Activated naive CD8-positive, alpha-beta T cell treated with anti-CD3 and anti-CD28 coated beads, Interleukin-2, amount 50 U/mL, for 16 hours (primary cell): ENCODE results near the gene CMIP.
"Not testable (repeated sequence)": the region's sequence is repeated elsewhere in the genome, so short reads cannot be mapped to it uniquely, and the experiment has no call there.

ENCODE experiments used
- DNase-seq: peaks from one replicate; pipeline ENCODE4 v3.0.0-alpha.2; 2020; ENCODE audit warnings: low read depth, low spot score

Gene CMIP

GRCh38 chr16:81516478-81517149 is 72.0 kb downstream of the CMIP start:
- no peak for DNase-seq

GRCh38 chr16:81517150-81517499 is 72.5 kb downstream of the CMIP start:
- no peak for DNase-seq

DNA sequence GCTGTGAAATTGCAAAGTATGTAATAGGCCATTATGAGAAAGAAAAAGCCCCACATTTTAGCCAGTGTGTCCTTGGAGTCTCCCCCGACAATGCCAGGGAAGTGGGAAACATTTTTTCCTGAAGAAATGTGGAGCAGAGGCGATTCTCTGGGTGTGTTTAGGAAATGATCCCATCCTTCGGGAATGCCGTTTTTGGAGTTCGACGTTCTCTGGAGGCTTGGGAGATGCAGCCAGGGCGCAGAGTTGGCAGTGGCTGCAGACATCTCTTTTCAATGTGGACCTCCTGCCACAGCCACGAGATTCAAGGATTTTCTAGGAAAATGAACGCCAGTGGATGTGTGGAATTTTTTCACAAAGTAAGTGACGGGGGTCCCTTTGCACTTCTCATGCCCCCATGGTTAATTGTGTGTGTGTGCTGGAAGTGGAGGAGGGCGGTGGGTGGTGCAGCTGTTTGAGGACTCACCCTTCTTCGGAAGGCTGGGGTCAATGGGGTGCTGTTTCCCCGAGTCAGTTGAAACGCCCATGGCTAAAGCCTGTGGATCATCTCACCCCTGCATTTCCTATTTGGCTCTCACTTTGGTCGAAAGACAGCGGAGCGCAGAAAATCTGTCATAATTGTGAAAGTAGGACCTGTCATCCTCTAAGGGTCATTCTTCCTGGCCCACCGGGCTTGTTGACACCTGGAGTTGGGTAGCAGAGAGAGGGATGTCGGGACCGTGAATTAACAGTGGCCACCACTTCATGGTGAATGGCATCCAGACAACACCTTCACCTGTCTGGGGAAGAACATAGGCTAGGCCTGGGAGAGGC is 73.2 kb downstream of the CMIP start:
- DNase-seq, result no peak

DNA sequence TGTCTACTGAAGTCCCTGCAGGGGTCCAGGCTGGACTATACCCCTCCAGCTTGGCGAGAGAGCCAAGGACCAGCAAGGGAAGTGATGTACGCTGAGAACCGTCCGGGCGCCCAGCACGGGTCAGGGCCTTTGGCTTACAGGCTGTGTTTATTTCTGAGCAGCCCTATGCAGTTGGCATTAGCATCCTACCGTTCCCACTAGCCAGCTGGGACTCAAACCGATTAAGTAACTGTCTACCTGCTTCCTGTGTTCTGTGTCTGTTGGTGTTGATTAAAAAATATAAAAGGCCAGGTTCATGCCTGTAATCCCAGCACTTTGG is 73.8 kb downstream of the CMIP start:
- no peak for DNase-seq

DNA sequence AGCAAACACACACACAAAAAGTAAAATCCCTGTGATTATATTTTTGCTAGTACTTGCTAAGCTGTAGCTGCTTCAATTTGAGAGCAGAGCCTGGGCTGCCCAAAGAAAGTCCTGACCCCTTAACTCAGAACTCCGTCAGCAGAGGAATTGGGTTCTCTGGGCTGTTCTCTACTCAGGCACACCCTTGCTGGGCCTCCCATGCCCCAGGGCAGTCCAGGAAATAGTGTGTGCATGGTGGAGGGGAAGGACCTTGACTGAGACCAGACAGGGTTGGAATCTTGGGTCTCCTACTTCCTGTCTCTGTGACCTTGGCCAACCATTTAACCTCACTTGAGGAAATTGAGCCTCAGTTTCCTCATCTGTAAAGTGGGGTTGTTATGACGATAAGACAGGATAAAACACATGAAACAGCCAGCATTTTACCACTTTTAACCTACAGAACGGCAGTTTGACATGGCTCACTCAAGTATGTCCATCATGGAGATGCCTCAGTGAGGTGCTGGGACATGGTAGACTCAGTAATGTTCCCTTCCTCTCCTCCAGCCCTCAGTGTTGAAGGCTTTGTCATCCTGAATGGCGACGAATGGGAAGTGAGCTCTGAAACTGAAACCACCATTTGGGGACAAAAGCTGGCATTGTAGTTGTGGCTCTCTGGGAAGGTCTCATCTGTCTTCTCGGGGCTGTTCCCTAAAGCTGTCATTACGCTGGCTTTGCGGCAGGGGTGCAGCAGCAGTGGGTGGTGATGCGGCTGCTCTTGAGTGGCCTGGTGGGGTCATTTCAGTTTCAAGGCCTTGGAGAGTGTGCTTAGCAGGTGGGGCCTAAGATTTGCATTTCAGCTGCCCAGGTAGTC is 74.9 kb downstream of the CMIP start:
- DNase-seq, result no peak

DNA sequence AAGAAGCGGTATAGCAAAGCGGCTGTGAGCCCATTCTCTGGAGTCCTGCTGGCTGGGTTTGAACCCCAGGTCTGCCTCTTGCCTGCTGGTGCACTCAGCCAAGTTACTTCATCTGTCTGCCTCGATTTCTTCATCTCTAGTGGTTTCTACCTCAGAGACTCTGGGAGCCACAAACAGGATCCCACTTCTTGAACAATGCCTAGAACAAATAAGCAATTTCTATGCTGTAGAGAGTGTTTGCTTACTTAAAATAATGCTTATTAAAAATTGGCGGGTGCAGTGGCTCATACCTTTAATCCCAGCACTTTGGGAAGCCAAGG is 75.5 kb downstream of the CMIP start:
- no peak for DNase-seq

DNA sequence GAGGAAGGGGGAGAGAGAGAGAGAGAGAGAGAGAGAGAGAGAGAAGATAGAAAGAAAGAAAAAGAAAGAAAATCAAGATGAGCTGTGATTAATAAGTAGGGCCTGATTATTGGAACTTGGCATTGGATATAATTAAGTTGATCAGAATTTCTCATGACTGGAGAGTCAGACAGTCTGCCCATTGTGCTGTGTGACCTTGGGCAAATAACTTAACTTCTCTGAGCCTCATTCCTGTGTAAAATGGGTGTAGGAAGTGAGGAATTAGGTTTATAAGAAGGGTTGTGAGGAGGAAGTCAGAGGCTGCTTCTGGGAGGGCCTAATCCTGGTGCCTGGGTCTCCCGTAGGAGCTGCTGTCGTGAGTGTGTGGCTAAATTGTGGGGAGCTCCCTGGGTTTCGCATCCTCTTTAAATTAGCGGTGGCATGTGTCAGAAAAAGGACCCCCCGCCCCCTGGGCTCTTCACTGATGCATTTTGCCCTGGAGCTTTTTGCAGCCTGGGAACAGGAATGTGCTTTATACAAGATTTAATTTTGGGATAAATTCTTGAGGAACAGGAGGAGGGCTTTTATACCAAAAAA is 76.0 kb downstream of the CMIP start:
- DNase-seq, result no peak

DNA sequence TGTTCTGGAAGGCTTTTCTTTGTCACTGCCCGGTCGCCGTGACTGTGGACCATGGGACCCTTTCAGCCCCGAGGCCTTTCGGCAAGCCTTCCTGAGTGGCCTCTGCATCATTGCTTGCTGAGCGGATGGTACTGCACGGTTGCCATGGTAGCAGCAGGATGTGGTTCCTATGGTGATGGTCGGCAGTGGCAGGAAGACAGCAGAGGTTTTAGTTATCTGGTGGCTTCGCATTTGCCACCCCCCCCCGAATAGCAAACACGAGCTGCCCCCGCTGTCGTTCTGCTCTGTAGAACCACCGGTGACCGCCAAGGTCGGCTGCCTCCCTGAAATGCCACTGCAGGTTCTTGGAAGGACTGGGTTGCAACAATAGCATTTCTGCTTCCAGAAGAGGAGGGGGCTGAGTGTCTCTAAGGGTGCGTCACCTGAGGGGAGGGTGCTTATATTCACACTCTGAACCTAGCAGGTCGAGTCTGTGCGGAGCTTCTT is 76.6 kb downstream of the CMIP start:
- DNase-seq, result no peak

DNA sequence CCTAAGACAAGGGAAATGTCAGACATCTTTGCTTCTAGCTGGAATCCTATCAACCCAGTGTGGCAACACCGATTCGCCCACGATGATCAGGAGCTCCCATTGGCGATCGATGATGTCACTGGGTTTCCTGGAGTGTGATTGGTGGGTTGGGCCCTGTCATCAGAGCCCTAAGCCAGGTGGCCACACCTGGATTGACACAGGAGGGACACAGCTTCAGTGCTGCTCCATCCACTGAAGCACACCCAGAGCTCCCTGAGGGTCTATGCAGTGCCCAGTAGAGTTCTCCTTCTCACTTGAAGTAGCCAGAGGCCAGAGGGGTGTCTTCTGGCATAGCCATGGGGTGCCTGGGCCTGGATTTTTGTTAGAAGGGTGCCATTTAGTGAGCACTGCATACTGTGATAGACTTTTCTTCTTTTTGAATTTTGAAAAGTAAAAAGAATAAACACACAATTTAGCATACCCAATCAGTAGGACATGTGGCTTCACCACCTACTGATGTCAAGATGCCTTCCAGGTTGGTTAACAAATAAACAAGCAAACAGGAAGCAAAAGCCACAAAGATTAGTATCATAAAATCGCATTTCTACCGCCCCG is 77.6 kb downstream of the CMIP start:
- no peak for DNase-seq

DNA sequence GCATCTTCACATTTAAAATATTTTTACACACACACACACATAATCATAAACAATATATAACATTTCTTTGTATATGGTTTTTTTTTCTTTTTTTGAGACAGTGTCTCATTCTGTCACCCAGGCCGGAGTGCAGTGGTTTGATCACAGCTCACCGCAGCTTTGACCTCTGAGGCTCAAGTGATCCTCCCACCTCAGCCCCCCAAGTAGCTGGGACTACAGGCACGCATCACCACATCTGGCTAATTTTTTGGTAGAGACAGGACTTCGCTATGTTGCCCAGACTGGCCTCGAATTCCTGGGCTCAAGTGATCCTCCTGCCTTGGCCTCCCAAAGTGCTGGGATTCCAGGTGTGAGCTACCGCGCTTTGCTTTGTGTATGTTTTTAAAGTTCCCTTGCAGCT is 78.2 kb downstream of the CMIP start:
- DNase-seq, result not testable (repeated sequence)

- DNase-seq, result no peak
Observed at GRCh38 chr16:81523387-81524115, 78.9 kb downstream of the CMIP start.

- no peak for DNase-seq
Observed at GRCh38 chr16:81524382-81524781, 79.8 kb downstream of the CMIP start.

DNA sequence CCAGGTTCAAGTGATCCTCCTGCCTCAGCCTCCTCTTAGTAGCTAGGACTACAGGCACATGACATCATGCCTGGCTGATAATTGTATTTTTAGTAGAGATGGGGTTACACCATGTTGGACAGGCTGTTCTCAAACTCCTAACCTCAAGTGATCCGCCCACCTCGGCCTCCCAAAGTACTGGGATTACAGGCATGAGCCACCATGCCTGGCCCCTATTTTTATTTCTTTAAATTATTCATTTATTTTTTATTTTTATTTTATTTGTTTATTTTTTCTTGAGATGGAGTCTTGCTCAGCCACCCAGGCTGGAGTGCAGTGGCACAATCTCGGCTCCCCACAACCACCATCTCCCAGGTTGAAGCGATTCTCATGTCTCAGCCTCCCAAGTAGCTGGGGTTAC is 80.3 kb downstream of the CMIP start:
- DNase-seq, result not testable (repeated sequence)

DNA sequence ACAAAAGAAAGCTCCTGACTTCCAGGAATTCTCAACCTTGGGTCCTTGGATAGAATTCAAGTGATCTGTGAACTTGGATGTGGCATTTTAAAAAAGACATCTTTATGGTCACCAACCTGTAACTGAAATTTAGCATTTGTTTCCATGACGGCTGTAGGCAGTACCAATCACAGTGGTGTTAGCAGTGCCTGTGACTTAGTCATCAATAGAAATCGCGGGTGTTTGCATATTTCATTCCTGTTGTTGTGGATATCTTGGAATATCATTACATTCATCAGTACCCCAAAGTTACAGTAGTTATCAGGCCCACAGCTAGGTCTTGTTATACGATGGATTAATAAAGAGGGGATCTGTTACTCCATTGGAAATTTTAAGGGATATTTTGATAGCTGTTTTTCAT is 81.6 kb downstream of the CMIP start:
- DNase-seq, result no peak

DNA sequence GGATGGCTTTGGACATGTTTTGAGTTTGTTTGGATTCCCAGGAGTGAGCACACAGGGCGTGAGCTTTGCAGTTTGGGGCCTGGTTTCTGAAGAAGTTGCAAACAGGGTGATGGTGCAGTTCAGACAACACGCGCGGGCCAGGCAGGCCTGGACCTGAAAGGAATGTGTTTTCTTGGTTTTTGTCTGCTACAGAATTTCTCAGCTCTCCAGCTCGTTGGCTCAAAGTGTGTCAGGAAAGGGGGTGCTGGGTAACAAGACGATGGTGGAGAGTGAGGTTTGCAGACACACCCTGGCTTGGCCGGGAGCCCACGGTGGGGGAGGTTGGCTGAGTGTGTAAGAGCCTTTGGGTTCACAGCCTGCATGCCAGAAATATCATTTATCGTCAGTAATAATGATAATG is 82.3 kb downstream of the CMIP start:
- no peak for DNase-seq

DNA sequence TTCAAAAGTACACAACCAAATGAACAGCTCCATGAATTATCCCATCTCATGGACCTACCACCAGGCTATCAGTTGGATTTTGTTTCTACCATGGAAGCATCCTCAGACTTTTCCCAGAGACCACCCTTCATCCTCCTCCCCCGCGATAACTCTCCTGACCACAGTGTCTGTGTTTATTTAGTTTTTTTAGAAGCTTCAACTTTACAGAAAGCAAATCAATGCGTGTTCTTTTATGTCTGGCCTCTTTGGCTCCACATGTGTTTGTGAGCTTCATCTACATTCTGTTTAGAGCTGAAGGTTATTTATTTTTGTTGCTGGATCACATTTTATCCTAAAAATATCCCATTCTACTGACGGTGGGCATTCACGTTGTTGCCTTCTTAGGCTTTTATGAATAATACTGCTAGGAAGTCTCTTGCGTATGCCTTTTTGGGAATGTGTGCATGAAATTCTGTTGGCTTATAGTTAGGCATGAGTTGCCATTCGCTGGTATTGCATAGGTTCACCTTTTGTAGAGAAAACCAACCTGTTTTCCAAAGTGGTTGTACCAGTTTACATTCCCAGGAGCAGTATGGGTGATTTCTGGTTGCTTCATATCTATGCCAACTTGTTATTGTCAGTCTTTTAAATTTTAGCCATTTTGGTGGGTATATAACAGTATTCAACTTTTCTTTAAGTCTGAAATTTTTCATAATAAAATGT is 83.0 kb downstream of the CMIP start:
- no peak for DNase-seq

GRCh38 chr16:81528256-81528655 is 83.6 kb downstream of the CMIP start:
- no peak for DNase-seq

- no peak for DNase-seq
Observed at GRCh38 chr16:81530296-81530721, 85.7 kb downstream of the CMIP start.

DNA sequence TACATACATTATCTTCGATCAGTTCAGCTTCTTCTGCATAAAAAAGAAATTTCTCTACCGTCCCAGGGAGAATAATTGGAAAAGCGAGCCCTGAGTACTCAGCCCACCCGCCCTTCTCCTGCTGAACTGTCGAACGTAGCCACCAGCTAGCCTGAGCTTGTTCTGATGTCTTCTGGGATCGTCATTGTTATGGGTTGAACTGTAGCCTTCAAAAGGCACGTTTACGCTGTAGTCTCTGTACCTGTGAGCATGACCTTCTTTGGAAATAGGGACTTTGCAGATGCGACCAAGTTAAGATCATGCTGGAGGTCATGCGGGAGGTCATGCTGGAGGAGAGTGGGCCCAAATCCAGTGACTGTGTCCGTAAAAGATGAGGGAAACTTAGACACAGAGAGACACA is 86.2 kb downstream of the CMIP start:
- DNase-seq, result no peak

GRCh38 chr16:81531419-81531821 is 86.8 kb downstream of the CMIP start:
- no peak for DNase-seq
